MM.1S (cell line): ENCODE data around the gene SMOC1.

Source experiments
- EZH2 ChIP-seq: fragments of 300-600 bp; sonication (generic); optimal IDR thresholded peaks from 2 replicates; pipeline ENCODE3; 2017; ENCODE audit warnings: low read depth, mild to moderate bottlenecking, antibody characterized with exemption, low read length, mixed read lengths
- EZH2phosphoT487 ChIP-seq: fragments of 300-600 bp; sonication (generic); IDR thresholded peaks from 2 replicates; pipeline ENCODE4 v1.6.1; 2018; ENCODE audit warnings: antibody characterized with exemption, low read length
- TF ChIP-seq, protein P1 (sequence below): fragments of 300-600 bp; sonication (generic); IDR thresholded peaks from 2 replicates; pipeline ENCODE4 v1.5.1; 2016; ENCODE audit warnings: antibody characterized with exemption, low read length, mixed read lengths

DNA sequence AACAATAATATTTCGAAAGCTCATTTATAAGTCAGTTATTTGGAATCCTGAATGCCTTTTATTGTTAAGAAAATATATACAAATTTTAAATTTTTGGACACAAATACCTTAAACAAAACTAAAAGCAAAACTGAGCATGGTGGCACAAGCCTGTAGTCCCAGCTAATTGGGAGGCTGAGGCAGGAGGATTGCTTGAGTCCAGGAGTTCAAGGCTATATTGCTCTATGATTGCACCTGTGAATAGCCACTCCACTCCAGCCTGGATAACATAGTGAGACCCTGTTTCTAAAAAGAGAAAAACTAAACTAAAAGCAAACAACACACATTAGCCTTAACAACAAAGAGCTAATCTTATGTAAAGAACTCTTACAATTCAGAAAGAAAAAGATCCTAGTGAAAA lies 78.8 kb downstream of the SMOC1 start:
- TF ChIP-seq, protein P1, sequence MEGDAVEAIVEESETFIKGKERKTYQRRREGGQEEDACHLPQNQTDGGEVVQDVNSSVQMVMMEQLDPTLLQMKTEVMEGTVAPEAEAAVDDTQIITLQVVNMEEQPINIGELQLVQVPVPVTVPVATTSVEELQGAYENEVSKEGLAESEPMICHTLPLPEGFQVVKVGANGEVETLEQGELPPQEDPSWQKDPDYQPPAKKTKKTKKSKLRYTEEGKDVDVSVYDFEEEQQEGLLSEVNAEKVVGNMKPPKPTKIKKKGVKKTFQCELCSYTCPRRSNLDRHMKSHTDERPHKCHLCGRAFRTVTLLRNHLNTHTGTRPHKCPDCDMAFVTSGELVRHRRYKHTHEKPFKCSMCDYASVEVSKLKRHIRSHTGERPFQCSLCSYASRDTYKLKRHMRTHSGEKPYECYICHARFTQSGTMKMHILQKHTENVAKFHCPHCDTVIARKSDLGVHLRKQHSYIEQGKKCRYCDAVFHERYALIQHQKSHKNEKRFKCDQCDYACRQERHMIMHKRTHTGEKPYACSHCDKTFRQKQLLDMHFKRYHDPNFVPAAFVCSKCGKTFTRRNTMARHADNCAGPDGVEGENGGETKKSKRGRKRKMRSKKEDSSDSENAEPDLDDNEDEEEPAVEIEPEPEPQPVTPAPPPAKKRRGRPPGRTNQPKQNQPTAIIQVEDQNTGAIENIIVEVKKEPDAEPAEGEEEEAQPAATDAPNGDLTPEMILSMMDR: no peak
- TF ChIP-seq EZH2phosphoT487 (no peak), EZH2 (no peak)
